Thyroid gland (tissue), 4 donors: Measurements from ENCODE around the gene NACC1.

ENCODE experiments used
- CTCF ChIP-seq, 6 experiments: fragments of 200-600 bp in 3 of 6; fragments of 450-650 bp in 3 of 6; sonication (generic) in 3 of 6; IDR thresholded peaks; one replicate each; pipeline ENCODE4 v1.5.1; 2016 to 2019; ENCODE audit warnings: antibody characterized with exemption in 6 of 6, mild to moderate bottlenecking in 2 of 6, inconsistent platforms in 1 of 6, moderate library complexity in 1 of 6
- POLR2A ChIP-seq, 2 donors: fragments of 450-650 bp; IDR thresholded peaks; one replicate each; pipeline ENCODE4 v1.6.1; 2017; ENCODE audit warnings: antibody characterized with exemption in 2 of 2, mild to moderate bottlenecking in 2 of 2, moderate library complexity in 1 of 2

- TF ChIP-seq CTCF (IDR thresholded peaks at IDR 0.05) (no peak), POLR2A (IDR thresholded peaks at IDR 0.05) (no peak)
Observed at GRCh38 chr19:13097463-13098258, 20.4 kb upstream of the NACC1 start.
